Right renal pelvis (tissue), 4 donors: ENCODE data around the gene CNTN6. TPM values are rescaled to one million over a fixed set of nuclear protein-coding genes. Genes with fewer than 3 reads are reported as not detected.
A peak's percentile ranks its signal among the peaks of the same experiment; 100 is the strongest.

ENCODE experiments used
- DNase-seq, 4 donors: peaks; one replicate each; pipeline ENCODE4 v3.0.0-alpha.2; 2013; ENCODE audit warnings: low read depth in 4 of 4, low spot score in 3 of 4, missing footprints in 1 of 4
- polyA plus RNA-seq, 4 donors: library from polyadenylated mRNA; unstranded; fragments of 120-200 nt; gene quantifications; one replicate each; pipeline ENCODE4 v1.2.1, GENCODE V29; 2013; ENCODE audit not compliant: insufficient read length in 4 of 4

Gene CNTN6
- 1 to 10 TPM; 2.0 to 2.6 (median 2.1) TPM for polyA plus RNA-seq

GRCh38 chr3:1092771-1093170 is at the start of gene CNTN6:
TSS of gene CNTN6 (plus strand) at chr3:1093024. CDS start at chr3:1148009, 54,985 bp downstream.
- peak in 1 of 4 donors; percentile 20 for DNase-seq

- DNase-seq: no peak
Observed at GRCh38 chr3:1048558-1048957, 44.3 kb upstream of the CNTN6 start.

GRCh38 chr3:1055870-1056269 is 37.0 kb upstream of the CNTN6 start:
- no peak for DNase-seq

GRCh38 chr3:1056744-1057143 is 36.1 kb upstream of the CNTN6 start:
- DNase-seq: no peak

GRCh38 chr3:1057436-1057835 is 35.4 kb upstream of the CNTN6 start:
- no peak for DNase-seq

- DNase-seq: no peak
Observed at GRCh38 chr3:1068985-1069384, 23.8 kb upstream of the CNTN6 start.

GRCh38 chr3:1072041-1072440 is 20.8 kb upstream of the CNTN6 start:
- no peak for DNase-seq

- DNase-seq: no peak
Observed at GRCh38 chr3:1079662-1080061, 13.2 kb upstream of the CNTN6 start.

- DNase-seq: peak in 3 of 4 donors; percentile 31 to 40 (median 40)
Observed at GRCh38 chr3:1082108-1082507, 10.7 kb upstream of the CNTN6 start.

GRCh38 chr3:1087066-1087560 is 5.7 kb upstream of the CNTN6 start:
- DNase-seq: peak in 1 of 4 donors; percentile 24

- no peak for DNase-seq
Observed at GRCh38 chr3:1088503-1088902, 4.3 kb upstream of the CNTN6 start.

- DNase-seq: no peak
Observed at GRCh38 chr3:1091286-1091685, 1.5 kb upstream of the CNTN6 start.

GRCh38 chr3:1092061-1092460 is 763 bp upstream of the CNTN6 start:
- no peak for DNase-seq

GRCh38 chr3:1093217-1093616 is 393 bp downstream of the CNTN6 start:
- no peak for DNase-seq

GRCh38 chr3:1103525-1103924 is 10.7 kb downstream of the CNTN6 start:
- DNase-seq: no peak

- no peak for DNase-seq
Observed at GRCh38 chr3:1117843-1118473, 25.1 kb downstream of the CNTN6 start.

GRCh38 chr3:1131166-1131565 is 38.3 kb downstream of the CNTN6 start:
- DNase-seq: no peak

- DNase-seq: no peak
Observed at GRCh38 chr3:1135194-1135593, 42.4 kb downstream of the CNTN6 start.

GRCh38 chr3:1138036-1138435 is 45.2 kb downstream of the CNTN6 start:
- no peak for DNase-seq

- DNase-seq: no peak
Observed at GRCh38 chr3:1139071-1139470, 46.2 kb downstream of the CNTN6 start.

GRCh38 chr3:1147326-1147725 is 54.5 kb downstream of the CNTN6 start:
- no peak for DNase-seq

- no peak for DNase-seq
Observed at GRCh38 chr3:1147819-1148218, 55.0 kb downstream of the CNTN6 start.

GRCh38 chr3:1164101-1164500 is 71.3 kb downstream of the CNTN6 start:
- DNase-seq: no peak
